Colon (tissue), 2 donors: Measurements from ENCODE around the gene QSOX1.

ENCODE experiments used
- FAIRE-seq: peaks from 2 replicates; lab custom pipeline; 2012; peaks lifted over from hg19 to GRCh38; lab: Jason Lieb, UNC
- donor health status: control.
- donor health status: control.

QSOX1 gene

DNA sequence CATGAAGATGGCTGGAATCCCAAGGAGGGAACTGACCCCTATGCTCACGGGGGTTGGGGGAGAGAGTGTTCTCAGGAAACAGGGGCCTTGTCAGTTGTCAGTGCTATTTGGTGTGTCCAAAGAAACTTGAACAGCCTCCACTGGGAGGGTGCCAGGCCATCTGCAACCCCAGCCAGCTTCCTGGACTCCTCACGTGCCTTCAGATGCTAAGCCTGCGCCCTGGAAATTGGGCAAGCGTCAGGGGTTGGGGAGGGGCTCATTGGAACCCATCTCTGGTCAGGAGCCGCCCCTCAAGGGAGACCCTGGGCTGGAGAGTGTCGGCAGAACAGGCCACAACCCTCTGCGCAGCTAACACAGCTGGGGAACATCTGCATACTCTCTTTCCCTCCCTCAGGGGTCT, 62.3 kb downstream of the QSOX1 start:
- no peak for FAIRE-seq

DNA sequence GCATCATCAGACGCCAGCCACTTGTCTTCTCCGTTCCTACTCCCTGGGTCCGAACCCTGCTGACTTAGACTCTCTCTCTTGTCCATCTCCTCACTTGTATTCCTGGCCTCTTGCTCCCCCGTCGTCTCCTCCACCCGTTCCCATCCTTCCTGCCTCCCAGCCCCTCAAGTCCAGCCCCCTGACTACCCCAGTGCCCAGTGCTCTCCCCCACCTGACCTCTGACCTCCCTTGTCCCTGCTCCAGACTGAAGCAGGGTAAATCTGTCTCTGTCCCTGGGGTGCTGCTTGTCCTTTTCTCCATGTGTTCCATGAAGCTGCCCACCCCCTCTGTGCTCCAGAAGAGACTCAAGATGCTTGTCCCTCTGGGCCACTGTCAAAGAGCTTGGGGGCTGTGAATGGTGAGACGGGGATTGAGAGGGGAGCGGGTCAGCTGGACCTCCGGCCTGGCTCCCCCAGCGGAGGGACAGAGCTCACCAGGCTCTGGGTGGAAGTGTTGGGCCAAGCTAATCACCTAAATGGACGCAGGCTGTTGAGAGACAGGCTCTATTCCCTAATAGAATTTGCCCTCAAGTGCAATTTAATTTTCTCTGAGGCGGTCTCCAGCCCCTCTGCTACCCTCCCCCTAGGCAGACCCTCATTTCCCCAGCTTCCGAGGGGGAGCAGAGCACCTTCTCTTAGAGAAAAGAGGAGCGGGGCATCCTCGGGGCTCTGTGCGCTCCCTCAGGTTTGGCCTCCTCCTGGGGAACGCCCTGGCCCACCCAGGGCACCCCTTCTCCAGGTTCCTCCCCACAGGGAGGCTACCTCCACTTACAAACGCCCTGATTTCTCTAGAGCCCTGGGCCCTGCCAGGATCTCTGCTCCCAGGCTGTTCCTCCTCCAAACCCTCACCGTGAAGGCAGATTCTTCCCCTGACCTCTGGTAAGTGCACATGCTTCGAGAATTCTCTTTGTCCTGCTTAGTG, 64.4 kb downstream of the QSOX1 start:
- no peak for FAIRE-seq

DNA sequence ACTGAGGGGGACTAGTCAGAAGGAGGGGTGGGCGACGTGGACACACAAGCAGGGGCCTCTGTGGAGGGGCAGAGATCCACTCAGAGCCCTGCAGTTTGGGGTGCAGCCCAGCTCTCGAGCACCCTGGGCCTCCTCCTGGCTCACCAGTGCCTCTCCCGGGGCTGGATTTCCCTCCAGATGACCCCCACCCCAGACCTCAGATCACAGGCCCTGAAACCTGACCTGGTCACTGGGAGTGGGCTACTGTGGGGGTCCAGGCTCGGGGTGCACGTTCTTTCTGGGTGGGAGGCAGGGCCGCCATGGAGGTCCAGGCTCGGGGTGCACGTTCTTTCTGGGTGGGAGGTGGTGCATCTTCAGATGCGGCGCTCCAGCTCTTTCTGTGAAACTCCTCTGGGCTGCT, 65.1 kb downstream of the QSOX1 start:
- no peak for FAIRE-seq

DNA sequence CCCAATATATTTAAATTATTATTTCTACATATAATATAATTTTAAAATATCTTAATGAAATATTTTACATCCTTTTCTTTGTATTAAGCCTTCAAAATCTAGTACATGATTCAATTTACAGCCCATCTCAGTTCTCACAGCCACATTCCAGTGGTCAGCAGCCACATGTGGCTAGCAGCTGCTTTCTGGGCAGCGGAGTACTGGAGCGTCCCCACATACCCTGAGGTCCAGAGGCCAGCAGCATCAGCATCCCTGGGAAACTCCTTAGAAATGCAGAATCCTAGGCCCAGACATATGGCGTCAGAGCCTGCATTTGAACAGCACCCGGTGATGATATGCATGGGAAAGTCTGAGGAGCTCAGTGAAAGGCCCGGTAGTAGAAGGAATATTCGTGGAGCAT, 66.8 kb downstream of the QSOX1 start:
- FAIRE-seq, result no peak

DNA sequence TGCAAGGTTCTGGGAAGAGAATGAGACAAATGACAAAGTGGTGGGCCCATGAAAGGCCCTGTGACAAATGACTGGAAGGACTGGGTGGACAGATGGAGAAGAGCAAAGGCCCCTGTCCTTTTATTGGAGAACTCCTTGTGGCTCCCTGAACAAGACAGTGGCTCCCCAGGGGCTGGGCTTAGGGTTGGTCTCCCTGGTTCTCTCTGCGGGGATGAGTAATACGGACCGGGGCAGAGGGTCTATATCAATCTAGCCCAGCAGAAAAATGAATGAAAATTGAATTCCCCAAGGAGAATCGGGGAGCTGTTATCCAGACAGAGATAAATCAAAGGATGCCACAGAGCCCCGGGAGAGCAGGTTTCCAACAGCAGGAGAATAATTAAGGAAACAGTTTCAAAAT, 70.2 kb downstream of the QSOX1 start:
- FAIRE-seq, result no peak

DNA sequence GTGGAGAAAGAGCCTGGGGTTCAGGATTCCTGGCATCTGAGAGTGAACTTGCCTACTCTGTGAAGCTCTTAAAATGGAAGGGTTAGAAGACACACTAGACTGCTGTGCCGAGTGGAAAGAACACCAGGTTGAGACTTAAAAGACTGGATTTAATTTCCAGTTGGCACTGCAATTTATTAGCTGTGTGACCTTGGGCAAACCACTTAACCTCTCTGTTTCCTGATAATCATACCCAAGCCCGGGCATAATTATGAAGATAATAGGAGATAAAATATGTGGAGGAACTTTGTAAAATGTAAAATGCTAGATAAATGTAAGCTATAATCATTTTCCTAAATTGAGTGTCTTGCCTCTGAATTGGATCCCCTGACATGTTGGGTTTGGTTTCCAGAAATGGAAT, 70.7 kb downstream of the QSOX1 start:
- FAIRE-seq, result no peak

DNA sequence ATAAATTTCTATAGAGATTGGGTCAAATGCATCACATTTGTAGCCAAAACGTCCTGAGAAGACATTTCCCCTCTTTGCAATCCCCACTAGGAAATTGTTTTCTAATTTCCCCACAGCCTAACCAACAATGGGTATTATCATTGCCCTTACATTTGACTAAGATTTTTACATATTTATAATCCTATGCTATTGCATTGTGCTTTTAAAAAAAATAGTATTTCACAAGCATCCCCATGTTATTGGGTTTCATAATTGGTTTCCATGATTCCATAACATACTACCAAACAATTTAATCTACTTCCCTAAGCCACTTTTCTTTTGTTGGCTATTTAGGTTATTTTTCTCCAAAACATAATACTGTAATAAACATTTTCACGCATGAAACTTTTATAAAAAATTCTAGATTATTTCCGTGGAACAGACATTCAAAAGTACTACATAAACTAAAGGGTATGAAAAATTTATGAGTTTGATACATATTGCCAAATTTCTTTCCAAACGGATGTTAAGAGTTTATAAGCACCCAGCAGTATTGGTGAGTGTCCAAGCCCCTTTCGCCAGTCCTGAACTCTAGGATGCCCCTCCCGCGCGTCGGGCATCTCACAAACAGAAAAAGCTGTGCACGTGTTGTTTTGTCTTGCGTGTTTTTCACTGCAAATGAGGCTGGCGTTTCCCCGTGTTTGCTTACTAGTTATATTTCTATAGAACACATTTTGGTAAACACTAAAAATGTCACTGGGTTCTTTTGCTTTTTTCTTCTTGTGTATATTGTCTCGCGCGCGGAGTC, 73.4 kb downstream of the QSOX1 start:
- no peak for FAIRE-seq

DNA sequence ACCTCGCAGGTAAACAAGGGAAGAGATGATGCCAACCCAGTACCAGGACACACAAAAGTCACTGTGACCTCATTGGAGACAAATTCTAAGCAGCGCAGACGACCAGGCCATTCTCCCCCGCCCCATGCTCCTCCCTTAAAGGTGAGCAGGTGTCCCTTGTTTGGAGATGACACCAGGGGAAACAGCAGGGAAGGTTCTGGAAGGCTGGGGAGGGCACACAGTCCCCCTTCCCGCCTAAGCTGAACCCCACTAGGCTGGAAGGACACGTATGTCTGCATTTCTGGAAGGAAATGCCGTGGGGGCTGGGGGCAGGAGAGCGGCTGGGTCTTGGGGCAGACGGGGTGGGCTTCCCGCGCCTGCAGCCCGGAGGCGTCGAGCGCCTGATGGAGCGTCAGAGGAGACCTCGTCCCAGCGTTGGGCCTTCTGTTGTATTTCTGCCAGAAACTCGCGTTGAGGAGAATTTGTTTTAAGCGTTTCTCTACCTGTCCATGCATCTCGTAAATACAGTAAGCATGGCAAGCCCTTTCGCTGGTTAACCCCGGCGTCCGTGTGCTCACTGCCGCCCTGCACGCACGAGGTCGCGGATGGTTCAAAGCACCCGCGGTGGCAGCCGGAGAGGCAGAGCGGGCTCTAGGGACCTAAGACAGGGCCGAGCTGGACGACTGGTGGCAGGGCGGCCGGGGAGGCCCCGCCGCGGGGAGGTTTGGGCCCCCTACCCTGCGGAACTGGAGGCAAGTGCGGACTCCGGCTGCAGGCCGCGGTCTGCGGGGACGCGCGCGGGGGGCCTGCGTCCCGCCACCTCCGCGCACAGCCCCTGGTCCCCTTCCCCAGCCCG, 74.2 kb downstream of the QSOX1 start:
- FAIRE-seq, result no peak

DNA sequence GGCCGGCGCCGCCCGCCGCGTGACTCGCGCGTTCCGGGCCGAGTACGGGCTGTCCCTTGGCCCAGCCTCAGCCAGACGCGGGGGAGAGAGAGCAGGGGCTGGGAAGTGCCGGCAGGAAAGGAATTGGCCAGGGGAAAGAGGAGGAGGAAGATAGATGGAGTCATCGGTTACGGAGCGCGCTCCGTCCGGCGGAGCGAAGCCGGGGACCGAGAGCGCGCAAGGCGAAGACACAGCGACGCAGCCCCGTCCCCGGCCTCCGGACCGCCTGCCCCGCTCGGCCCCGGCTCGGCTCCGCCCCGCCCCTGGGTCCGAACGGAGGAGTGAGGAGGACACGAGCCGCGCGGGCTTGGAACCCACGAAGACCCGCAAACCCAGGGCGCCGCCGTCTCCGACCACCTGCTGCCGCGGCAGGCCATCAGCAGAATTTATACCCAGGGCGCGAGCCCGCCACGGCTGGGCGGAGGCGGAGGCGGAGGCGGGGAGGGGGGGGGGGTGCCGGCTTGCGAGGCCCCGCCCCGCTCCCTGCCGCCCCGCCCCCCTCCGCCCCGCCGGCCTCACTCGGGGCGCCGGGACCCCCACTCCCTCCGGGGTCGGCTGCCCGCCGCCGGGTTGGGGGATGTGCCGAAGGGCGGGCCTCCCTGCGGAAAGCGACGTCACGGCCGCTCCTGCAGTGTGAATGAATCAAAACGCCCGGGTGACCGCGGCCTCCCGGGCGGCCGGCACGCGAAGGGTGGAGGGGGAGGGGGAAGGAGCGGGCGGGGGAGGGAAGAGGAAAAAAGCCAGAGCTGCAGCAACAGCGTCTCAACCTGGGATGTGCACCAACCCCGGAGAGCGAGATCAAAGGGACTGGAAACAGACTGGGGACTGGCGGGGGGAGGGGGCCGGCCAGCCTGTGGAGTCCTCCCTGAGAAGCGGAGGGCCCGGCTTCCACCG, 75.1 kb downstream of the QSOX1 start, which contains the start of gene LHX4:
LHX4 (plus strand) TSS at position 782 of the 933 bp plus-strand sequence. CDS start 266 bp downstream, outside the sequence.
- no peak for FAIRE-seq

DNA sequence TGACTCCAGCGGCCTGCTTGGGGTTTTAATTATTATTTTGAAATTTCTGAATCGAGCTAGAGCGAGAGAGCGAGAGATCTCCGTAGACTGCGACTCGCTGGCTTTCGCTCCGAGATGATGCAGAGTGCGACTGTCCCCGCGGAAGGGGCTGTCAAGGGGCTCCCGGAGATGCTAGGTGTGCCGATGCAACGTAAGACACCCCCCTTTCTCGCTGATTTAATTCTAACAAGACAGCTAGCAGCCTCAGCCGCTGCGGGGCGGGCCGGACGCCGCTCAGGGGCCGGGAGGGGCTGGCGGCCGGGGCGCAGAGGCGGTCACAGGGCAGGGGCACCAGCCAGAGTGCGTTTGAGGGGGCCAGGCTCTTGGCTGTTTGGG, 75.7 kb downstream of the QSOX1 start:
- FAIRE-seq, result no peak

DNA sequence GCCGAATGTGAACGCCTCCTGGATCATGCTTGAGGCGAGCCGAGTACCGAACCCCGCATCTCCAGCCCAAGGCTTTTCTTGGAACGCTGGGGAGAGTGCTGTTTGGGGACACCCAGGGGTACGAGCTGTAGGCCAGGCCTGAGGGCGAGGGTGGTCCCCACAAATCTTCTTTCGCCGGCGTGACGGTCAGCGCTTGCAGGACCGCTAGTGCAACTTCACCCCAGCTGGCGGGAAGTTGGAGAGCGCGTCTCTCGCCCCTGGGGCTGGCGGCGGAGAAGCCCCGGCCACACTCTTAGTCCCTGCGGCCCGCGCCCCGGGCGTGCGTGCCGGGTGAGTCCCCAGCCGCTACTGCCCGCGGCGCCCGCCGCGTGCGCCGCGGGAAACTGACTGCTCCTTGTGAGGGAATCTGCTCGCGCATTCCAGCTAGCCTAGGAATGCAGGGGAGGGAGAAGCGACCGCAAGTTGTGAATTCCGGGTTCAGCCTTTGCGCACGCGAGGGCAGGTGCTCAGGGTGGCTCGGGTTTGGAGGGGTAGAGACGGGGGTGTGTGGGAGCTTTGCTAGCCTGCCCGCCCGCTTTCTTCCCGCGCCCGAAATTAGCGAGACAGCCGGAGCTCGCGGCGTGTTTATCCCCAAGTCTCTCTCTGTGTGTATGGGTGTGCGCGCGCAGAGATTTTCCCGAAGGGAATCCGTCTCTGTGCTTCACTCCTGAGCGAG, 76.3 kb downstream of the QSOX1 start:
- FAIRE-seq, result no peak

DNA sequence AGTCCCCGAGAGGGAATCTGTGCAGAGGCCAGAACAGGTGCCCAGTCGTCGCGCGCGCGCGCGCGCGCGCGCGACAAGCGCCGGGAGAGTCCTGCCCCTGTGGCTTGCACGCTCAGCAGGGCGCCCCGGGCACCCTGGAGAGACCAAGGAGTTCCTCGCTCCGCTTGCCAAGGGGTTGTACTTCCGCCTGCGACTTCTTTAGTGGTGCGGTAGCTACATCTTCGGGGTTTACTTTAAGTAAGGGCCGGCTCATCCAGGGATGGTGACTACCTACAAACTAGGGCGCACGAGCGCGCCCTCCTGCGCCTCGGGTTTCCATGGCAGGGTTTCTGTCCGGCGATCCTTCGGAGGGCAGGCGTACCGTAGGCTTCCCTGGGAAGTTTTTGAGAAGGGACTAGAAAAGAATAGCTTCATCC, 76.8 kb downstream of the QSOX1 start:
- no peak for FAIRE-seq

DNA sequence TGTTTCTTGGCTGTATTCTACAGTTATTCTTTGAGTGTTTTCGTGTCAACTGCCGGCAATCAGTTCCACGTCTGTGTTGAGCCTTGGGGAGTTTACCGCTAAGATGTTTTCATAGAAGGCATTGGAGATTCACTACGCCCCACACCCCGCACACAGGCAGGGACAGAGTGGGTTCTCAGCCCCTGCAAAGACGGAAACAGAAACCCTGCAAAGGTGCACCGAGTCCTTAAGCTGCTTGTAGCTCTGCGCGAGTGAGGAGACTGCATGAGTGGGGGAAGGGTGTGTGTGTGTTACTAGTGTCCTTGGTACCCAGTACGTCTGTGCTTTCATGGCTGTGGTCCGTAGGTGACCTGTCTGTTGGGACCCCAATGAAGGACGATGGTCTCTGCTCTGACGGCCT, 77.3 kb downstream of the QSOX1 start:
- no peak for FAIRE-seq

DNA sequence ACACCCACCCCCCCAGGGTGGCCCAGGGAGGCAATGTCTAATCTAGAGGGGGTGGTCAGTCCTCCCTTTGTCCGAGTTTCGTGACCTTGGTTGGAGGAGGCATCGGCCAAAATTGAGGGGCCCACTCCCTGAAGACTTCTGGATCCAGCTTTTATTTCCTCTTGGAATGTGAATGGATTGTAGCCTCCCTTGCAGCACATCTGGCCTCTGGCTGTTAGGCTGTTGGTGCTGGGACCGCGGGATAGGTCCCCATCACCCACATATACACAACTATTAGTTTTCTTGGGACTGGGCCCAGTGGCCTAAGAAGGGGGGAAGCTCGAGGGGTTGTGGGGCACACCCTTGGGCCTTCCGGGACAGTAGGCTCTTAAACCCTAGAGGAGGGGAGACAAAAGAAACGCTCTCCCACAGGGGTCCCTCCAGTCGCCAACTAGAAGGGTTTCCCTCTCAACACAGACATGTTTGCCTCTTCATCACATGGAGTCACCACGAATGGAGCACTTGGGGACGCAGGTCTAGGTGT, 77.9 kb downstream of the QSOX1 start:
- FAIRE-seq, result no peak

DNA sequence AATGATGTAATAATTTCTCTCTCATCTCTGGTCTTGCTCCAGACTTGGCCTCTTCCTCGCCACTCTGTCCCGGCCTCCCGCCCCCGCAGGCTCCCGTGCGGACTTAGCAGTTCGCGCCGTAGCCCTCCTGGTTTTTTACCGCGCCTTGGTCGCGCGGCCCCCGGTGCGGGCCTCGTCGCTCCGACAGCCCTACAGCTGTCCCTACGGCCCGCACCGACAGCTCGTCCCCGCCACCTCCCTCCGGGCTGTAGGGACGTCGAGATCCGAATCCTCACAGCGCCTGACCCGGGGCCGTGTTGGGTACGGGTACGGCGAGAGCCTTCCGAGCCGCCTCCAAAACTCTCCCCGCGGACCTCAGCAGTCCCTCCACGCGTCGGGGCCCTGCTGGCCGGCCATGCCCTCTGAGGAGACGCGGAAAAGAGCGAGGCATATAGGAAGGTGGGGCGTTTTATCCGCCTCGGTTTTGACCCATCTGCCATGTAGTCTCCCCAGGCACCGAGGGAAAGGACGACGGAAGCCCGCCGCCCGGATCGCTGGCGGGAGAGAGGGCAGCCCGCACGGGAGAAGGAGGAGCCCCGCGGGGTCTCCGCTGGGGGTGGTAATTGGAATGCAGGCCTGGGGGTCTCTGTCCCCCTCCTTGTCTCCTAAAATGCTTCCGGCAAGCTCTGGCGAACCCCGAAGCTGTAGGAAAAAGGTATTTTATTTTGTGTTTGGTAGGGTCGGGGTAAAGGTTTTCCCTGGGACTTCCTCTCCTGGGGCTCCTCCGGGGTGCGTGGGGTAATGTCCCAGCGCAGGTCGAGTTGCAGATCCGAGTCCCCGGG, 78.7 kb downstream of the QSOX1 start:
- FAIRE-seq, result no peak

DNA sequence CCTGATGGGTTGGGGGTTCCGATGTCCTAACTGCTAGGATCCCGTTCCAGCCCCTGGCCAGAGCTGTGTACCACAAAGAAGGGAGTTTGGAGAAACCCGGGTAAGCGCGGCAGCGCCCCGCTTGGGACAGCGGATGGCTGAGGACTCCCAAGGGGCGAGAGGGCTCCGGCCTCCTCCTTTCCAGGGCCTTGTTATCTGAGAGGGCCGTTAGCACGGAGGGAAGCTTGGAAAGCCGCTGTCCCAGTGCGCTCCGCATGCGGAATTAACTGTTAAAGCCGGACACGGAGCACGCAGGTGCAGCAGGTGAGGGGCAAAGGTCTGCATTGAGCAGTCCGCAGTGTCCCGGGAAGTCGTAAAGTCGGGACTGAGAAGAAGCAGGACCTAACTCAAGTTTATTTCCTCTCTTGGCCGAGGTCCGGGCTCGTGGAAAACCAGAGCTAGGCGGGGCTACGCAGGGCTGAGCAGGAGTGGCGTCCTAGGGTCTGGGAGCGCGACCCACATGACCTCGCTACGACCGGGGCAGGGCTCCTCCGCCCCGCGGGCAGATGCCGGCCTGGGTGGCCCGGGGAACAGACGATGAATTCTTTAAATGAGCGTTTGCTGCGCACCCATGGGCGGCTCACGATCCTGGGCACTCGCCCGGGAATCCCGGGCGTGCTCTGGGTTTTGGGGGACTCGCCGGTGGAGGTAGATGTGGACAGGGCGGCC, 79.9 kb downstream of the QSOX1 start:
- no peak for FAIRE-seq

DNA sequence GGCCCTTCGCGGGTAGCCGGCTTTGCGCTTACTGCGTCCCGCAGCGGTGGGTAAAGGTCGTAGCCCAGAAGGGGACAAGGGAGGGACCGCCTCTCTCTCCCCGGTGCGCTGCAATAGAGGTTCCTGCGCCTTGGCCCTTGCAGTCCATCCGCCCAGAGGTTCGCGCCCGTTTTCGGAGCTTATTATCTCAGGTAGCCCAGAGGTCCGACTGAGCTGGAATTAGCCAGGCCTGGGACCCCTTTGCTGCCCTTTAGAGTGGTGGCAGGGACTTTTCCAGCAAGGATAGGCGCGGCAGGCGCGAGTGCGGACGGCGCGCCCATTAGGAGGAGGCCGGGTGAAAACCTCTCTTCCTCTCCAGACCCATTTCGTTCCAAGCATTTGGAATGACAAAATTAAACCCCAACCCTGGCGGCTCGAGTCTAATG, 80.4 kb downstream of the QSOX1 start:
- FAIRE-seq, result no peak

DNA sequence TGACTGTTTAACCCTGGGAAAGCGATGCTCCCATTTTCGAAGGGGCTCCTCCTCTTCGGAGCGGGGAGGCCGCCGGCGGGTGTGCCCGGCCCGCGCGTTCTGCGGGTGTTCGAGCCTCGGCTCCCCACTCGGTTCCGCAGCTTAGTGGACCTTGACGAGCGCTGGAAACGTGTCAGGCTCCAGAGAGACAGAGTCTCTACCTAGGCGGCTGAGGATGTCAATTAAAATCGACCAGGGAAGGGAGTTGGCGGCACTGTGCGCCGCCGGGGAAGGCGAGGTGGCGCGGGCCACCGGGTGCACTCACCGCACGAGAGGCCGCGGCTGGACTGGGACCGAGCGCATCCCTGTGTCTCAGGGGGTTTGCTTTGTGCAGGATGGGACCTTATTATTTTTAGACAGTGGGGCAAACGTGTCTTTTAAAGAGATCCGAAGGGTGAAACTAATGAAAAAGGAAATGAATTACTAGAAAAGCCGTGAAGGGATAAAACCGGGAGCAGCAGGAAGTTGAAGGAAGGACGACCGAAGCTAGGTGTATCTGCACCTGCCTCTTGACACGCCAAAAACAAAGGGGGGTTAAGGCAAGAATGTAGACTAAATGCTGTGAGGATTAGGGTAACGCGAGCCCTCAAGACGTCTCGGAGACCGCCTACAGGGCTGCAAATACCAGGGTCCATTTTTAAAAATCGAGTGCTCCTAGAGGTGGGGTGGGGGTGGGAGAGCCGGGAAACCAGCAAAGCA, 81.0 kb downstream of the QSOX1 start:
- FAIRE-seq, result no peak
